ENCODE results near the gene ASXL1. TPM values are rescaled to one million over a fixed set of nuclear protein-coding genes. Genes with fewer than 3 reads are reported as not detected.

The ASXL1 gene
- polyA plus RNA-seq, 1 donor (not counting 4 experiments of a cell fraction or from before 2014, with no cell fraction given), result 20.0 TPM

- no peak overlapping the region for H2AFZ ChIP-seq (ENCODE audit: control insufficient read depth, low read length)
- no peaks in the 10 kb centered on the region for H3K79me2 ChIP-seq (ENCODE audit: control insufficient read depth, insufficient read depth, low read length)
- H3K27me3 ChIP-seq (ENCODE audit: control insufficient read depth, extremely low read depth, insufficient read depth, low read length), result no peaks in the 10 kb centered on the region
- H3K27ac ChIP-seq (ENCODE audit: control insufficient read depth, insufficient read depth, low read length), result no peak overlapping the region
- no peak overlapping the region for H3K4me3 ChIP-seq (ENCODE audit: control insufficient read depth in 2 of 3, extremely low read depth in 1 of 3, insufficient read depth in 2 of 3, low read depth in 1 of 3, low read length in 3 of 3)
- no peak for TF ChIP-seq EZH2 (IDR thresholded peaks at IDR 0.05; ENCODE audit: low read length)
- no peak for TF ChIP-seq CTCF (optimal IDR thresholded peaks at IDR 0.05 in 1 of 3, IDR thresholded peaks at IDR 0.05 in 1 of 3, conservative IDR thresholded peaks at IDR 0.05 in 1 of 3; ENCODE audit: extremely low read depth in 1 of 3, insufficient read depth in 2 of 3, low read length in 3 of 3)
- no peak for DNase-seq (ENCODE audit: low read depth, low spot score)
- H3K36me3 ChIP-seq (ENCODE audit: control insufficient read depth in 2 of 2, extremely low read depth in 1 of 2, insufficient read depth in 2 of 2, low read length in 2 of 2), result peaks cover 32 to 64% of the 10 kb centered on the region in 2 experiments
- no peak overlapping the region for H3K4me2 ChIP-seq (ENCODE audit: control insufficient read depth, extremely low read depth, insufficient read depth, low read depth, low read length)
- no peak overlapping the region for H3K9ac ChIP-seq (ENCODE audit: control insufficient read depth, extremely low read depth, insufficient read depth, low read length)
- dilution Hi-C loops (cut with MboI; ENCODE audit: extremely low pct_ligation_motif_present, low sequenced_read_pairs), result no loop called here
- no peaks in the 10 kb centered on the region for H3K9me1 ChIP-seq (ENCODE audit: control insufficient read depth, extremely low read depth, insufficient read depth, low read length)
- no peaks in the 10 kb centered on the region for H4K20me1 ChIP-seq (ENCODE audit: control insufficient read depth, extremely low read depth, insufficient read depth, low read length)
- FAIRE-seq, result no peak
- H3K4me1 ChIP-seq (ENCODE audit: control insufficient read depth, extremely low read depth, insufficient read depth, low read length), result no peaks in the 10 kb centered on the region
- no peaks in the 10 kb centered on the region for H3K9me3 ChIP-seq (ENCODE audit: control insufficient read depth, low read depth, low read length)
Measured at GRCh38 chr20:32431457-32431856, 73.3 kb downstream of the ASXL1 start.

- H3K9me3 ChIP-seq (ENCODE audit: control insufficient read depth, low read depth, low read length), result no peaks in the 10 kb centered on the region
- no peaks in the 10 kb centered on the region for H3K9me1 ChIP-seq (ENCODE audit: control insufficient read depth, extremely low read depth, insufficient read depth, low read length)
- H3K36me3 ChIP-seq (ENCODE audit: control insufficient read depth in 2 of 2, extremely low read depth in 1 of 2, insufficient read depth in 2 of 2, low read length in 2 of 2), result peaks cover 33 to 67% of the 10 kb centered on the region in 2 experiments
- FAIRE-seq (no peak), DNase-seq (ENCODE audit: low read depth, low spot score) (no peak)
- no peaks in the 10 kb centered on the region for H3K4me1 ChIP-seq (ENCODE audit: control insufficient read depth, extremely low read depth, insufficient read depth, low read length)
- no peak for TF ChIP-seq EZH2 (IDR thresholded peaks at IDR 0.05; ENCODE audit: low read length)
- TF ChIP-seq CTCF (optimal IDR thresholded peaks at IDR 0.05 in 1 of 3, IDR thresholded peaks at IDR 0.05 in 1 of 3, conservative IDR thresholded peaks at IDR 0.05 in 1 of 3; ENCODE audit: extremely low read depth in 1 of 3, insufficient read depth in 2 of 3, low read length in 3 of 3), result no peak
- dilution Hi-C loops (cut with MboI; ENCODE audit: extremely low pct_ligation_motif_present, low sequenced_read_pairs), result no loop called here
- H3K27me3 ChIP-seq (ENCODE audit: control insufficient read depth, extremely low read depth, insufficient read depth, low read length), result no peaks in the 10 kb centered on the region
- no peak overlapping the region for H2AFZ ChIP-seq (ENCODE audit: control insufficient read depth, low read length)
- H3K79me2 ChIP-seq (ENCODE audit: control insufficient read depth, insufficient read depth, low read length), result no peaks in the 10 kb centered on the region
- H3K4me3 ChIP-seq (ENCODE audit: control insufficient read depth in 2 of 3, extremely low read depth in 1 of 3, insufficient read depth in 2 of 3, low read depth in 1 of 3, low read length in 3 of 3), result no peak overlapping the region
- no peak overlapping the region for H3K4me2 ChIP-seq (ENCODE audit: control insufficient read depth, extremely low read depth, insufficient read depth, low read depth, low read length)
- H4K20me1 ChIP-seq (ENCODE audit: control insufficient read depth, extremely low read depth, insufficient read depth, low read length), result no peaks in the 10 kb centered on the region
- H3K27ac ChIP-seq (ENCODE audit: control insufficient read depth, insufficient read depth, low read length), result no peak overlapping the region
- H3K9ac ChIP-seq (ENCODE audit: control insufficient read depth, extremely low read depth, insufficient read depth, low read length), result no peak overlapping the region
Measured at GRCh38 chr20:32432277-32432676, 74.1 kb downstream of the ASXL1 start.

Measured in keratinocyte (primary cell).